ENCODE results near the gene FAM120C.

FAM120C gene

GRCh38 chrX:54181202-54181953, 1.7 kb downstream of the FAM120C start:
- no CpG with 5 or more reads among the region's 4 CpGs for WGBS (ENCODE audit: insufficient coverage, insufficient read length)
- Histone ChIP-seq H3K27ac (ENCODE audit: low read length) (no peak overlapping the region), H3K36me3 (ENCODE audit: control insufficient read depth, insufficient read depth, low read length) (no peaks in the 10 kb centered on the region)

GRCh38 chrX:54180403-54180802, 2.7 kb downstream of the FAM120C start:
- H3K27ac ChIP-seq (ENCODE audit: low read length) = no peak overlapping the region
- no peak overlapping the region for H3K4me3 ChIP-seq (ENCODE audit: low read length)
- no peaks in the 10 kb centered on the region for H3K4me1 ChIP-seq (ENCODE audit: control insufficient read depth, insufficient read depth, low read length)
- no CpG with 5 or more reads among the region's 4 CpGs for WGBS (ENCODE audit: insufficient coverage, insufficient read length)
- no peak for DNase-seq (ENCODE audit: low read depth, low spot score)
- no peaks in the 10 kb centered on the region for H3K27me3 ChIP-seq (ENCODE audit: control insufficient read depth, insufficient read depth, low read length)
- no peaks in the 10 kb centered on the region for H3K36me3 ChIP-seq (ENCODE audit: control insufficient read depth, insufficient read depth, low read length)
- no peaks in the 10 kb centered on the region for H3K9me3 ChIP-seq (ENCODE audit: control insufficient read depth, insufficient read depth, low read length)

More at GRCh38 chrX:54181202-54181953, 1.7 kb downstream of the FAM120C start:
- H3K9me3 ChIP-seq (ENCODE audit: control insufficient read depth, insufficient read depth, low read length) = no peaks in the 10 kb centered on the region
- no peak for DNase-seq (ENCODE audit: low read depth, low spot score)
- no peaks in the 10 kb centered on the region for H3K27me3 ChIP-seq (ENCODE audit: control insufficient read depth, insufficient read depth, low read length)
- no peak overlapping the region for H3K4me3 ChIP-seq (ENCODE audit: low read length)
- H3K4me1 ChIP-seq (ENCODE audit: control insufficient read depth, insufficient read depth, low read length) = no peaks in the 10 kb centered on the region

- no peaks in the 10 kb centered on the region for H3K27me3 ChIP-seq (ENCODE audit: control insufficient read depth, insufficient read depth, low read length)
- WGBS (ENCODE audit: insufficient coverage, insufficient read length) = 100% methylated on average over 1 of the region's 5 CpGs
- H3K4me3 ChIP-seq (ENCODE audit: low read length) = no peak overlapping the region
- H3K27ac ChIP-seq (ENCODE audit: low read length) = no peak overlapping the region
- H3K9me3 ChIP-seq (ENCODE audit: control insufficient read depth, insufficient read depth, low read length) = no peaks in the 10 kb centered on the region
- DNase-seq (ENCODE audit: low read depth, low spot score) = no peak
- H3K4me1 ChIP-seq (ENCODE audit: control insufficient read depth, insufficient read depth, low read length) = no peaks in the 10 kb centered on the region
- no peaks in the 10 kb centered on the region for H3K36me3 ChIP-seq (ENCODE audit: control insufficient read depth, insufficient read depth, low read length)
Observed at GRCh38 chrX:54178100-54178940, 4.7 kb downstream of the FAM120C start.

- Histone ChIP-seq H3K4me3 (ENCODE audit: low read length) (no peak overlapping the region), H3K9me3 (ENCODE audit: control insufficient read depth, insufficient read depth, low read length) (no peaks in the 10 kb centered on the region), H3K27me3 (ENCODE audit: control insufficient read depth, insufficient read depth, low read length) (no peaks in the 10 kb centered on the region), H3K4me1 (ENCODE audit: control insufficient read depth, insufficient read depth, low read length) (no peaks in the 10 kb centered on the region), H3K36me3 (ENCODE audit: control insufficient read depth, insufficient read depth, low read length) (no peaks in the 10 kb centered on the region), H3K27ac (ENCODE audit: low read length) (no peak overlapping the region)
- no CpG with 5 or more reads among the region's 3 CpGs for WGBS (ENCODE audit: insufficient coverage, insufficient read length)
- no peak for DNase-seq (ENCODE audit: low read depth, low spot score)
Observed at GRCh38 chrX:54177306-54177705, 5.7 kb downstream of the FAM120C start.

- no peaks in the 10 kb centered on the region for H3K4me1 ChIP-seq (ENCODE audit: control insufficient read depth, insufficient read depth, low read length)
- DNase-seq (ENCODE audit: low read depth, low spot score) = no peak
- H3K27me3 ChIP-seq (ENCODE audit: control insufficient read depth, insufficient read depth, low read length) = no peaks in the 10 kb centered on the region
- H3K36me3 ChIP-seq (ENCODE audit: control insufficient read depth, insufficient read depth, low read length) = no peaks in the 10 kb centered on the region
- H3K9me3 ChIP-seq (ENCODE audit: control insufficient read depth, insufficient read depth, low read length) = no peaks in the 10 kb centered on the region
- H3K27ac ChIP-seq (ENCODE audit: low read length) = no peak overlapping the region
- H3K4me3 ChIP-seq (ENCODE audit: low read length) = no peak overlapping the region
- WGBS (ENCODE audit: insufficient coverage, insufficient read length) = no CpG with 5 or more reads among the region's 3 CpGs
Observed at GRCh38 chrX:54173791-54174190, 9.3 kb downstream of the FAM120C start.

- no peak for DNase-seq (ENCODE audit: low read depth, low spot score)
- Histone ChIP-seq H3K9me3 (ENCODE audit: control insufficient read depth, insufficient read depth, low read length) (no peaks in the 10 kb centered on the region), H3K27me3 (ENCODE audit: control insufficient read depth, insufficient read depth, low read length) (no peaks in the 10 kb centered on the region), H3K4me1 (ENCODE audit: control insufficient read depth, insufficient read depth, low read length) (no peaks in the 10 kb centered on the region), H3K4me3 (ENCODE audit: low read length) (no peak overlapping the region), H3K27ac (ENCODE audit: low read length) (no peak overlapping the region), H3K36me3 (ENCODE audit: control insufficient read depth, insufficient read depth, low read length) (no peaks in the 10 kb centered on the region)
- no CpG with 5 or more reads among the region's 3 CpGs for WGBS (ENCODE audit: insufficient coverage, insufficient read length)
Observed at GRCh38 chrX:54172455-54172854, 10.6 kb downstream of the FAM120C start.

- Histone ChIP-seq H3K36me3 (ENCODE audit: control insufficient read depth, insufficient read depth, low read length) (no peaks in the 10 kb centered on the region), H3K4me1 (ENCODE audit: control insufficient read depth, insufficient read depth, low read length) (no peaks in the 10 kb centered on the region), H3K4me3 (ENCODE audit: low read length) (no peak overlapping the region), H3K27ac (ENCODE audit: low read length) (no peak overlapping the region), H3K27me3 (ENCODE audit: control insufficient read depth, insufficient read depth, low read length) (no peaks in the 10 kb centered on the region), H3K9me3 (ENCODE audit: control insufficient read depth, insufficient read depth, low read length) (no peaks in the 10 kb centered on the region)
- no CpG with 5 or more reads among the region's 4 CpGs for WGBS (ENCODE audit: insufficient coverage, insufficient read length)
- DNase-seq (ENCODE audit: low read depth, low spot score) = no peak
Observed at GRCh38 chrX:54171527-54172250, 11.4 kb downstream of the FAM120C start.

GRCh38 chrX:54171091-54171490, 12.0 kb downstream of the FAM120C start:
- Histone ChIP-seq H3K4me1 (ENCODE audit: control insufficient read depth, insufficient read depth, low read length) (no peaks in the 10 kb centered on the region), H3K27ac (ENCODE audit: low read length) (no peak overlapping the region), H3K4me3 (ENCODE audit: low read length) (no peak overlapping the region), H3K9me3 (ENCODE audit: control insufficient read depth, insufficient read depth, low read length) (no peaks in the 10 kb centered on the region), H3K36me3 (ENCODE audit: control insufficient read depth, insufficient read depth, low read length) (no peaks in the 10 kb centered on the region), H3K27me3 (ENCODE audit: control insufficient read depth, insufficient read depth, low read length) (no peaks in the 10 kb centered on the region)
- no peak for DNase-seq (ENCODE audit: low read depth, low spot score)

GRCh38 chrX:54166915-54167314, 16.1 kb downstream of the FAM120C start:
- WGBS (ENCODE audit: insufficient coverage, insufficient read length) = no CpG with 5 or more reads among the region's 4 CpGs
- Histone ChIP-seq H3K4me3 (ENCODE audit: low read length) (no peak overlapping the region), H3K27me3 (ENCODE audit: control insufficient read depth, insufficient read depth, low read length) (no peaks in the 10 kb centered on the region), H3K27ac (ENCODE audit: low read length) (no peak overlapping the region), H3K9me3 (ENCODE audit: control insufficient read depth, insufficient read depth, low read length) (no peaks in the 10 kb centered on the region), H3K36me3 (ENCODE audit: control insufficient read depth, insufficient read depth, low read length) (no peaks in the 10 kb centered on the region), H3K4me1 (ENCODE audit: control insufficient read depth, insufficient read depth, low read length) (no peaks in the 10 kb centered on the region)
- no peak for DNase-seq (ENCODE audit: low read depth, low spot score)

- no peak for DNase-seq (ENCODE audit: low read depth, low spot score)
- Histone ChIP-seq H3K9me3 (ENCODE audit: control insufficient read depth, insufficient read depth, low read length) (no peaks in the 10 kb centered on the region), H3K36me3 (ENCODE audit: control insufficient read depth, insufficient read depth, low read length) (no peaks in the 10 kb centered on the region), H3K4me3 (ENCODE audit: low read length) (no peak overlapping the region), H3K27me3 (ENCODE audit: control insufficient read depth, insufficient read depth, low read length) (no peaks in the 10 kb centered on the region), H3K27ac (ENCODE audit: low read length) (no peak overlapping the region), H3K4me1 (ENCODE audit: control insufficient read depth, insufficient read depth, low read length) (no peaks in the 10 kb centered on the region)
Observed at GRCh38 chrX:54157561-54157960, 25.5 kb downstream of the FAM120C start.

All from iPS DF 6.9 (cell line).